ENCODE data around the gene GATA6.

GATA6 gene

GRCh38 chr18:22169011-22169888 lies at the start of gene GATA6:
TSS of gene GATA6 (plus strand) at chr18:22169589. CDS start at chr18:22171145, 1,556 bp downstream.
- DNase-seq (ENCODE audit: low read depth in 2 of 2, low spot score in 1 of 2) = no peak

- DNase-seq (ENCODE audit: low read depth in 2 of 2, low spot score in 1 of 2) = no peak
These were observed 44.4 kb upstream of the GATA6 start for GRCh38 chr18:22124970-22125369.

- no peak for DNase-seq (ENCODE audit: low read depth in 2 of 2, low spot score in 1 of 2)
These were observed 40.4 kb upstream of the GATA6 start for GRCh38 chr18:22128954-22129353.

GRCh38 chr18:22129778-22130177 lies 39.6 kb upstream of the GATA6 start:
- DNase-seq (ENCODE audit: low read depth in 2 of 2, low spot score in 1 of 2) = no peak

GRCh38 chr18:22132258-22132657 lies 37.1 kb upstream of the GATA6 start:
- DNase-seq (ENCODE audit: low read depth in 2 of 2, low spot score in 1 of 2) = no peak

- DNase-seq (ENCODE audit: low read depth in 2 of 2, low spot score in 1 of 2) = no peak
These were observed 36.6 kb upstream of the GATA6 start for GRCh38 chr18:22132763-22133162.

- no peak for DNase-seq (ENCODE audit: low read depth in 2 of 2, low spot score in 1 of 2)
These were observed 33.0 kb upstream of the GATA6 start for GRCh38 chr18:22136395-22136794.

GRCh38 chr18:22141211-22141610 lies 28.2 kb upstream of the GATA6 start:
- no peak for DNase-seq (ENCODE audit: low read depth in 2 of 2, low spot score in 1 of 2)

- no peak for DNase-seq (ENCODE audit: low read depth in 2 of 2, low spot score in 1 of 2)
These were observed 25.7 kb upstream of the GATA6 start for GRCh38 chr18:22143347-22144340.

- DNase-seq (ENCODE audit: low read depth in 2 of 2, low spot score in 1 of 2) = no peak
These were observed 24.2 kb upstream of the GATA6 start for GRCh38 chr18:22145160-22145559.

- DNase-seq (ENCODE audit: low read depth in 2 of 2, low spot score in 1 of 2) = no peak
These were observed 19.7 kb upstream of the GATA6 start for GRCh38 chr18:22149710-22150109.

- no peak for DNase-seq (ENCODE audit: low read depth in 2 of 2, low spot score in 1 of 2)
These were observed 17.3 kb upstream of the GATA6 start for GRCh38 chr18:22152093-22152492.

GRCh38 chr18:22153428-22153827 lies 16.0 kb upstream of the GATA6 start:
- no peak for DNase-seq (ENCODE audit: low read depth in 2 of 2, low spot score in 1 of 2)

GRCh38 chr18:22155584-22155983 lies 13.8 kb upstream of the GATA6 start:
- no peak for DNase-seq (ENCODE audit: low read depth in 2 of 2, low spot score in 1 of 2)

GRCh38 chr18:22159014-22159413 lies 10.4 kb upstream of the GATA6 start:
- no peak for DNase-seq (ENCODE audit: low read depth in 2 of 2, low spot score in 1 of 2)

GRCh38 chr18:22161090-22161489 lies 8.3 kb upstream of the GATA6 start:
- DNase-seq (ENCODE audit: low read depth in 2 of 2, low spot score in 1 of 2) = no peak

GRCh38 chr18:22163416-22164161 lies 5.8 kb upstream of the GATA6 start:
- DNase-seq (ENCODE audit: low read depth in 2 of 2, low spot score in 1 of 2) = no peak

GRCh38 chr18:22164337-22165048 lies 4.9 kb upstream of the GATA6 start:
- no peak for DNase-seq (ENCODE audit: low read depth in 2 of 2, low spot score in 1 of 2)

GRCh38 chr18:22165049-22165602 lies 4.3 kb upstream of the GATA6 start:
- no peak for DNase-seq (ENCODE audit: low read depth in 2 of 2, low spot score in 1 of 2)

- no peak for DNase-seq (ENCODE audit: low read depth in 2 of 2, low spot score in 1 of 2)
These were observed 3.8 kb upstream of the GATA6 start for GRCh38 chr18:22165603-22166068.
